GM21360 (cell line): Measurements from ENCODE around the gene BRPF3.

ENCODE experiments used
- ATAC-seq: cut with Tn5 transposase; IDR thresholded peaks from one replicate; pipeline ENCODE4 v1.9.1; 2021; ENCODE audit warnings: mild to moderate bottlenecking, moderate library complexity; ENCODE audit not compliant: unreplicated experiment

Gene BRPF3

DNA sequence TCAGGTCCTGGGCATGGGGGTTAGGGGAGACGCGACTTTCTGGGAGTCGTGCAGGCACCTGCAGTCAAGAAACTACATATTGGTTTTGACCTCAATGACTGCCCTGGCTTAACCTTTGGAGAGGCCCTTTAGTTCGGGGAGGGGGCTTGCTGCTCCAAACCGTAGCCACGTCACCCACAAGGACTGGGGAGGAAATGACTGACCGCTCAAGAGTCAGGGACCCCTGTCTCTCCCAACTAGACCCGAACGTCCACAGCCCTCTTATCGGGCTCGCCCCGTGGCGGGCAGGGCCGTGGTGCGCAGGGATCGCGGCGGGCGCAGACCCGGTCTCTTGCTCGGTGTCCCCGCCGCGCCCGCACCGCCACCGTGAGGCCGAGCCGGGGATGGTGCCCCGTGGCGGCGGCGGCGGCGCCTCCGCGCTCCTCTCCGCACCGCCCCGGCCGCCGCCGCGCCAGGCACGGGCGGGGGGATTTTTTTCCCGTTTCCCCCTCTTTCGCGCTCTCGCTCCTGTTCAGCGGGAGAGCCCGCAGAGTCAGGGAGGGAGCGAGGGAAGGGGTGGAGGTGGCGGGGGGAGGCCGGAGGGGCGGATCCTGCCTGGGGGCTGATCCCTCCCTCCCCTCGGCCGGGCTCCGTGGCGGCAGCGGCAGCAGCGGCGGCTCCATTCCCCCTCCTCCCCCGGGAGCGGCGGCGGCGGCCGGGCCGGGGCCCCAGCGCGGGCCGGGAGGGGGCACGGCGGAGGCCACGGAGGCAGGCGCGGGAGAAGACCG is at the start of gene BRPF3:
Gene BRPF3, plus strand, starts transcription at position 632 of the 767 bp plus-strand sequence. CDS start 3,579 bp downstream, outside the sequence.
- ATAC-seq, result peak; percentile 62

DNA sequence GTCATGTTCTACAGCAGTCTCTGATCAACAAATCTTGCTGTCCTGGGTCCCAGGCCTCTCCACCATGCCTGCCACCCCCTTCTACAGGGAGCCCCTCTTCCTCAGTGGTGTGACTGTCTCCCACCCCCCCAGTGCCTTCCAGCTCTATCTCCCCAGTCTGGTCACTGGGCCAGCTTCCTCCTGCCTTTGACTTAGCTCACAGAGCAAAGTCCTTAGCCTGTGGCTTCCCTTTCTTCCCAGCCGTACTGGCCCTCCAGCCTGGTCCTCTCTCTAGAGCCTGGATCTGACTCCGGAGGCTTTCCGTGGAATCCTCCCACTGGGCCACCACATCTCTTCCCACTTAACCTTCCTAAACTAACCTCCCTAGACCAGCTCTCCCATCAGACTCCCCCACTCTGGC is 49.2 kb upstream of the BRPF3 start:
- no peak for ATAC-seq

DNA sequence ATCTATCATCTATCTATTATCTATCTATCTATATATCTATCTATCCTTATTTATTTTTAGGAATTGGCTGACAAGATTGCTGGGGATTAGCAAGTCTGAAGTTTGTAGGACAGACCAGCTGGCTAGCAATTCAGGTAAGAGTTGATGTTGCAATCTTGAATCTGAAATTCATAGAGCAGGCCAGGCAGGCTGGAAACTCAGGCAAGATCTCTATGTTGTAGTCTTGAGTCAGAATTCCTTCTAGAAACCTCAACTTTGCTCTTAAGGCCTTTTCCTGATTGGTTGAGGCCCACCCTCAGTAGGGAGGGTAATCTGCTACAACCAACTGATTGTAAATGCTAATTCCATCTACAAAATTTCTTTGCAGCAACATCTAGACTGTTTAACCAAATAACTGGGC is 47.1 kb upstream of the BRPF3 start:
- no peak for ATAC-seq

DNA sequence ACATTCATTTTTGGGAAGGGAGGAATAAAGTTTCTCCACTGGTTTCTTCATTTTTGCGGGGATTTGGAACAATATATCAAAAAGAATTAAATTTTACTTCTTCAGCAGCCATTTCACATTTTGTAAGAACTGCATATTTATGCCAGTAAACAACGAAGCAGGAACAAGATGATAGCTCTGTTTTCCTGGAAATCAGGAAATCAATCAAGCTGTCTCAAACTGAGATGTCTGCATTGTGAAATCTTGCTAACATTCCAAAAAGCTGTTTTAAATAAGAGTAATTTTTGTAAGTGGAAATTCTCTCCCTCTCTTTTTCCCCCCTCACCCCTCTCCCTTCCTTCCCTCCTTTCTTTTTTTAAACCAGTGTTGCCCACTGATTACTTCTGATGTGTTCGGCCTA is 46.3 kb upstream of the BRPF3 start:
- no peak for ATAC-seq

DNA sequence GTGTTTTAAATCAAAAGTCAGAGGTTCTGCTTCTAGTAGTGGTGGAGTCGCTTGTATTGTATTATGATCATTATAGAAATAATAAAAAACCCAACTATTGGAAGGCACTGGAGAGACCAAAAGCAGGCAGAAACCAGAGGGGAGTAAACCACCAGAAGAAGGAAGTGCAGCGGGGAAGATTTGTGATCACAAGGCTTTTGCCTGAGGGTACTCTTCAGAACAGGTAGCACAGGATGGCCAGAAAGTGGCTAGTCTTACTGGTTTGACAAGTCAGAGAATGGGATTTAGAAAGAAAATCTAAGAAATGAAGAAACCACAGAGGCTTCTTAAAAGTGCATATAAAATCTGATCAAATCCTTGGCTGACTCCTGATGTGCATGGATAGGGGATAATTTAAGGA is 42.3 kb upstream of the BRPF3 start:
- no peak for ATAC-seq

DNA sequence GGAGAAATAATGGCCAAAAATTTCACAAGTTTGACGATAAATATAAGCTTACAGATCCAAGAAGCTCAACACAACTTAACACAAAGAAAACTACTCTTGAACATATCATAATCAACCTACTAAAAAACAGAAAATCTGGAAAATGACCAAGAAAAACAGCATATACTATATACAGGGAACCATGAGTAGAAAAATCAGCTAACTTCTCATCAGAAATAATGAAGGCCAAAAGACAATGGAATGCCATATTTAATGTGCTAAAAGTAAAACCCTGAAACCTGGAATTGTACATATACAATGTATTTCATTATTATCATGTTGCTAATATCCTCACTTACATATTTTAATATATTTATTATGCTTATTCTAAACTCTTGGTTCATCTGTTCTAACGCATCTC is 40.9 kb upstream of the BRPF3 start:
- no peak for ATAC-seq

DNA sequence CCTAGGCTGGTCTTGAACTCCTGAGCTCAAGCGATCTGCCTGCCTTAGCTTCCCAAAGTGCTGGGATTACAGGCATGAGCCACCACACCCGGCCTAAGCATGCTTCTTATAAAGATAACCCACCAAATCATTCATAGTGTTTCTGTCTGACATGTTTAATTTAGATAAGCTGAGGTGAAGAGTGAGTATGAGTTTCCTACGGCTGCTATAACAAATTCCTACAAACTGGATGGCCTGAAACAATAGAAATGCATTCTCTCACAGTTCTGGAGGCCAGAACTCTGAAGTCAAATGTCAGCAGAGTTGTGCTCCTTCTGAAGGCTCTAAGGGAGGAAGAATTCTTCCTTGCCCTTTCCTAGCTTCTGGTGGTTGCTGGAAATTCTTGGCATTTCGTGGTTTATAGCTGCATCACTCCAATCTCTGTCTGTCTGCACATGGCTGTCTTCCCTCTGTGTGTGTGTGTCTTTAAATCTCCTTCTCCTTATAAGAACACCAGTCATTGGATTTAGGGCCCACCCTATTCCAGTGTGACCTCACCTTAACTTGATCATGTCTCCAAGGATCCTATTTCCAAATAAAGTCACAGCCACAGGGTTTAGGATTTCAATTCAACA is 36.3 kb upstream of the BRPF3 start:
- no peak for ATAC-seq

DNA sequence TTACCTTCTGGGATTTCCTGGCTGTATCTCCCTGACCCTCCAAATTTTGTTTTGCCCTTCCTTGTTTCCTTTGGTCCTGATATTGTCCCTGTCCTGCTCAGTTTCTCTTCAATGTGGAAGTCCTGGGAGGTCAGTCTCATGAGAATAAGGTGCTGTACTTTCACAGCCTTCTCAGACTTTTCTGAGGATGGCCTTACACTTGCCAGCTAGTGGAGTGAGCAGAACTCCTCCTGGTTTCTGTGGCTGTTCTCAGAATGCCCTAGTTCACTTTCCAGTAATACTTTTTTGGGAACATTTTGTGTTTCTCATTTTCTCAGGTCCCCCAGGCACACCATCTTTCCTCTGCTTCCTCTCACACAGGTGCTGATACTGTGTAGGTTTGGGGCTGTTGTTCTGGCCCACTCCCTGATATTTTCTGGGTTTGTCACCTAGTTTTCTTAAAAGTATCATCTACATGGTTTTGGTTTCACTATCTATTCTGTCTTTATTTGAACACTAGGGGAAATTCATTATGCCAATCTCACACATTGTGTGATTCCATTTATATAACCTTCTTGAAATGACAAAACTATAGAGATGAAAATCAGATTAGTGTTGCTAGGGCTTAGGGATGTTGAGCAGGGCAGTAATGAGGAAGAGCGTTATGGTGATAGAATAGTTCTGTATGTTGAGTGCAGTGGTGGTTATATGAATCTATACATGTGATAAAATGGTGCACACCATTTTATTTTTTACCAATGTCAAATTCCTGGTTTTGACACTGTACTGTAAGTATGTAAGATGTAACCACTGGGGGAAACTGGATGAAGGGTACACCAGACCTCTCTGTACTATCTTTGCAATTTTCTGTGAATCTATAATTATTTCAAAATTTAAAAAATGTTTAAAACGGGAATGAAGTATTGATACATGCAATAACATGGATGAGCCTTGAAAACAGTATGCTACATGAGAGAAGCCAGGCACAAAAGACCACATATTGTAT is 27.2 kb upstream of the BRPF3 start:
- no peak for ATAC-seq

DNA sequence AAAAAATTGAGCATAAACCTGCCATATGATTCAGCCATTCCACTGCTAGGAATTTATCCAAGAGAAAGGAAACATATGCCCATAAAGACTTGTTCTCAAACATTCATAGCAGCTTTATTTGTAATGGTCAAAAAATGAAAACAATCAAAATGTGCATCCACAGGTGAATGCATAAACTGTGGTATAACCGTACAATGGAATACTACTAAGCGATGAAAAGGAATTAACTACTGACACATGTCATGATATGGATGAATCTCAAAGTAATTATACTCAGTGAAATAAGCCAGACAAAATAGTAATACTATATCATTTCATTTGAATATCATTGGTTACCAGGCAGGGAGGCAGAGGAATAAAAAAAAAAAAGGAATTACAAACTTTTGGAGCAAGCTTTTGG is 25.8 kb upstream of the BRPF3 start:
- ATAC-seq, result no peak

DNA sequence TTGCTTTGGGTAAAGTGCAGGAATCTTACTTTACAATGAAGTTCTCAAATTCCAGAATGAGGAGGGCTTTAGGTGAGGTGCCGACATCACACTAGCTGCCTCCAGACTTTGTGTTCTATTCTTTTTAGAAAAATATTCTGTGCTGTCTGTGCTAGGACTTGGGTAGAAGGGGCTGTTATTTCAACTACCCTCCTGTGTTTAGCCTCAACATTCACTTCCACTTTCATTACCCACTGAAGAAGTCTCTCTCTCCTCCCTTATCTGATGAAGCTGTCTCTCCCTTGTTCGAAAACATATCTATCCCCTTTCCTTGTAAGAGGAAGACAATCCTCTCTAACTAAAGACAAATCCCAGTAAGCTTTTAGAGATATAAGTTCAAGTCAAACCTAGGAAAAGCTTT is 25.0 kb upstream of the BRPF3 start:
- no peak for ATAC-seq

DNA sequence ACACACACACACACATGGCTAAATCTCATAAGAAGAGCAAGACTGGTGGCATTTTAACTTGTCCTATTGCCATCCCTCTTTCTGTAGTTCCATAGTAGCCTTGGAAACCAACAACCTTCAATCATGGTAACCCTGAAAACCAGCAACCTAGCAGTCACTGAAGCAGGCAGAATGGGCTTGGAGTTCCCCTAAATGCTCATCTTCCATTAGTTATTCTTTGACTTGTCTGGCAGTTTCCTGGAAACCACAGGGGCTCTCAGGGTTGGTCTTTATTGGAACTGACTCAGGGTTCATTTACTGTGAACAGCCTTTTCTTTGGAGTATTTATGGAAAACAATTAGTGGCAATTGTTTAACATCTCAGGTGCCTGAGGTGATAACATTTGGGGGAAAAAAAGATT is 19.4 kb upstream of the BRPF3 start:
- ATAC-seq, result no peak

DNA sequence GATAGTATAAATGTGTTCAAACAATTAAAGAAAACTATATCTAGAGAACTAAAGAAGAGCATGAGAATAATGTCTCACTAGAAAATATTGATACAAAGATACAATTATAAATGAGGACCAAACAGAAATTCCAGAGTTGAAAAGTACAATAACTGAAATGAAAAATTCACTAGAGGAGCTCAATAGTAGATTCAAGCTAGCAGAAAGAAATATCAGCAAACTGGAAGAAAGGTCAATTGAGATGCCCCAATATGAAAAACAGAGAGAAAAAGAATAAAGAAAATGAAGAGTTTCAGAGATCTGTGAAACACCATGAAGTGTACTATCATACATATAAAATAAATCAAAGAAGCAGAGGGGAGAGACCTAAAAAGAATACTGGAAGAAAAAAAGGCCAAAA is 18.0 kb upstream of the BRPF3 start:
- ATAC-seq, result no peak

DNA sequence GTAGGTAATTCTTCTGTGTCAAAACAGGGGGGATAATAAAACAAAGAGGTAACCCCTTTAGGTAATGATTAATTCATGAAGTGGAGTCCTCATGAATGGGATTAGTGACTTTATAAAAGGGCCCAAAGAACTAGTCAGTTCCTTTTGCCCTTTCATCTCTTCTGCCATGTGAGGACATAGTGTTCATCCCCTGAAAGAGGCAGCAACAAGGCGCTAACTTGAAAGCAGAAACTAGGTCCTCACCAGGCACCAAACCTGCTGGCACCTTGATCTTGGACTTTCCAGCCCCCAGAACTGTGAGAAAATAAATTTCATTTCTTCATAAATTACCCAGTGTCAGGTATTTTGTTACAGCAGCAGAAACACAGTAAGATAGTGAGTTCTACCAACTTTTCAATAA is 16.4 kb upstream of the BRPF3 start:
- no peak for ATAC-seq

DNA sequence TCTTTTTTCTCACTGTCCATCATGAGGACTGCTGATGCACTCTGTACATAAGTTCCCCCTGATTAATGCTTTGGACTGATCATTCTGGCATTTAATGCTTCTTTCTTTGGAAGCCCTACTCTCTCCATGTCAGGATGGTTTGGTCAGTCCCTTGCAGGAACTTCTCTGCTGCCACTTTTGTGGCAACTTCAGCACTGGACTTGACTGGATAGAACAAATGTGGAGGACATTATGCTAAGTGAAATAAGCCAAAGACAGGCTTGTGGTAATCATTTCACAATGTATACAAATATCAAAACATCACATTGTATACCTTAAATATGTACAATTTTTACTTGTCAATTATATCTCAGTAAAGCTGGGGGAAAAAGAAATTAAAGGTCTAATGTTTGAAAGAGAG is 12.2 kb upstream of the BRPF3 start:
- ATAC-seq, result no peak

DNA sequence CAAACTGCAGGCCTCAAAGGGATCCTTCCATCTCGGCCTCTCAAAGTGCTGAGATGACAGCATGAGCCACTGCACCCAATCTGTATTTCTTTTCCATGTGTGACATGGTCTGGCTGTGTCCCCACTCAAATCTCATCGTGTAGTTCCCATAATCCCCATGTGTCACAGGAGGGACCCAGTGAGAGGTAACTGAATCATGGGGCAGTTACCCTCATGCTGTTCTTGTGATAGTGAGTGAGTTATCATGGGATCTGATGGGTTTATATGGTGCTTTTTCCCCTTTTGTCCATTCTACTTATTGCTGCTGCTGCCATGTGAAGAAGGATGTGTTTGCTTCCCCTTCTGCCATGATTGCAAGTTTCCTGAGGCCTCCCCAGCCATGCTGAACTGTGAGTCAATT is 10.3 kb upstream of the BRPF3 start:
- no peak for ATAC-seq

DNA sequence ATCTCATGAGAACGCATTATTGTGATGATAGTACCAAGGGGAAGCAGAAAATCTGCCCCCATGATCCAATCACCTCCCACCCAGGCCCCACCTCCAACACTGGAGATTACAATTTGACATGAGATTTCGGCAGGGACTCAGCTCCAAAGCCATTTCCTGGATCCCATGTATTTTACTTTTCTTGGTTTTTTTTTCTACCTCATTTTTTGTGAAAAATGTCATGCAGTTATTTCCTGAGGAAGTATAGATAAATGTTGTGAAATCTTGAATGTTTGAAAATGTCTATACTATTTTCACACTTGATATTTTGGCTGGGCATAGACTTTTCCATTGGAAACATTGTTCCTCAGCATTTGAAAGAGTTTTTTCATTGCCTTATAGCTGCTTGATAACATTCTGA is 9.1 kb upstream of the BRPF3 start:
- ATAC-seq, result no peak

DNA sequence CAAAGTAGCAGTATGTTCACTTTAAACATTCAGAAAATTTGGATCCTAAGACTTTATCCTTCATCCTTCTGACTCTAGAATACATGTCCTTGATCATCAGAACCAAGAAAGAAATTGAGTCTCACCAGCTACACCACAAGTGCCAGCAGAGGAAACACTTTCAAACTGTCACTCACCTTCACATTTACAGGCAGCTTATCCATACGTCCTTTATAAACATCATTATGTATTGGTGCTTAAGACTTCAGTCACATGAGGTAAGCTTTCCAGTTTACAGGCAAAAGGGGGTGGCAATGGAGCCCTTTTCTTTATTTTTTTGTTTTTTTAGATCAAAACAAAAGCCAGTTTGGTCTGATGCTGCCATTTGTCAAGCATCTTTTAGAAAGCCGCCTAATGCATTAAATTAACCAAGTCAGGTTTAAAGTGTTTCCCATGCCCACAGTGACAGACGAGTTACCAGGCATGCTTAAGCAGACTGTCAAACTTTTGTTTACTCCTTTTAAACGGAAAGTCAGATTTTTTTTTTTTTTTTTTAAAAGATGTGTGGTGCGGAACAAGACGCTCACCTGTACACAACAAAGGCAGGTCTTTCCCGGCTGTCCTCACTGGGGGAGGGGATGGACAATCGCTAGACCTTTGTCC is 952 bp upstream of the BRPF3 start:
- ATAC-seq, result no peak

DNA sequence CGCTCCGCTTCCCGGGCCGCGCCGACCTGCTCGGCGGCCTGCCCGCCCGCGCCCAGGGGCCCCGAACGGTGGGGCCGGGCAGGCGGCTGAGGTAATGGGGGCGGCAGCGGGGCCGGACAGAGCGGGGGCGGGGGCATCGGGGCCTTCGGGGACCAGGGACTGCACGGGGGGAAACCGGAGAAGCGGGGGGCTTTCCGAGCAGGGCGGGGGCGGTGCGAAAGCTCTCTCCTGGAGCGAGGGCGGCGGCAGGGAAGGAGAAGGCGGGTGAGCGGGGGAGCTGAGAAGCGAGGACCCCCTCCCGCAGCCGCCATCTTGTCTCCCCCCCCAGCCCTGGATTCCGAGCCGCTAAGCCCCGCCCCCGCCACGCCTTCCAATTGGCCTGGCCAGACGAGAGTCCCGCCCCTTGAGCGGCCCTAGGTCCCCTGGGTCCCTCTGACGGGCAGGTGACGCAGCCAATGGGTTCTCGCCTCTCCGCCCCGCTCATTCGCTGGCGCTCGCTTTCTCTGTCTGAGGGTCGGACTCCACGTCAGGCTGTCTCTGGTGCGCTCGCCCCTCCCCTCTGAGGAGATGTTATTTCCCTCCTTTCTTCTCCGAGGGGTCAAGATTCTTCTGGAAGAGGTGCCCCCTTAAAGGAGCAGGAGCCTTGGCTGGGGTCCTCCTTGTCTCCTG is 470 bp downstream of the BRPF3 start:
- peak; percentile 84 for ATAC-seq

DNA sequence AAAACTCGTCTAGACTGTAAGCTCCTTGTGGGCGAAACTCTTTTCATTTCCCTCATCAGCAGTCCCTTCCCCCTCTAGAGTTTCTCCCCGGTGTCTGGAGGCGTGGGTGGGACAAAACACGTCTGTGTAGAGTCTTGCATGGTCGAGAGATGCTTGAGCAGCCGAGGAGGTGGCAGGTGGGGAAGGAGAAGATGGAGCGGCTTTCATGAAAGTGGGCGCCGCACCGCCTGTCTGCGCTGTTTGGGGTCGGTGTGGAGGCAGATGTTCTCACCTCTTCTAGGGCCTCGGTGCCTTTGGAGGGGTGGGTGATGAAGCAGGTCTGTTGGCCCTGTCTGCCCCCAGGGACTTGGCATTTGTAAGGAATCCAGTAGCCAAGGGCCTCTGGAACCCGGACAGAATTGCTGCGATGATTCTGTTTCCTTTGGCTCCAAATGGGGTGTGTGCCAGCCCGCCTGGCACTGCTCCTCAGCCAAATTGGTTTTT is 1.2 kb downstream of the BRPF3 start:
- ATAC-seq, result no peak

DNA sequence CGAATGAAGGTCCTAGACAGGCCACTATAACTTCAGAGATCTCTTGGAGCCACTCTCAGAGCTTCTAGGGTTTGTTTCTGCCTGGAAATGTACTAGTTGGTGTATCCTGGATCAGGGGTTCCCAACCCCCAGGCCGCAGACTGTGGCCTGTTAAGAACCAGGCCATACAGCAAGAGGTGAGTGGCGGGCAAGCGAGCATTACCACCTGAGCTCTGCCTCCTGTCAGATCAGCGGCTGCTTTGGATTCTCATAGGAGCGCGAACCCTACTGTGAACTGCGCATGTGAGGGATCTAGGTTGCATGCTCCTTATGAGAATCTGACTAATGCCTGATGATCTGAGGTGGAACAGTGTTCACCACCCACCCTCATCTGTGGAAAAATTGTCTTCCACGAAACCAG is 2.4 kb downstream of the BRPF3 start:
- ATAC-seq, result no peak
